Ramos (cell line): Measurements from ENCODE around the gene CCDC80.
"Not testable (repeated sequence)": the region's sequence is repeated elsewhere in the genome, so short reads cannot be mapped to it uniquely, and the experiment has no call there.

Source experiments
- in situ Hi-C: fragments of 300-500 bp; cut with MboI; formaldehyde crosslinking; loops from one replicate; pipeline ENCODE4 v1.14.3; 2022; ENCODE audit warnings: low sequenced_read_pairs; ENCODE audit not compliant: unreplicated experiment

CCDC80 gene

DNA sequence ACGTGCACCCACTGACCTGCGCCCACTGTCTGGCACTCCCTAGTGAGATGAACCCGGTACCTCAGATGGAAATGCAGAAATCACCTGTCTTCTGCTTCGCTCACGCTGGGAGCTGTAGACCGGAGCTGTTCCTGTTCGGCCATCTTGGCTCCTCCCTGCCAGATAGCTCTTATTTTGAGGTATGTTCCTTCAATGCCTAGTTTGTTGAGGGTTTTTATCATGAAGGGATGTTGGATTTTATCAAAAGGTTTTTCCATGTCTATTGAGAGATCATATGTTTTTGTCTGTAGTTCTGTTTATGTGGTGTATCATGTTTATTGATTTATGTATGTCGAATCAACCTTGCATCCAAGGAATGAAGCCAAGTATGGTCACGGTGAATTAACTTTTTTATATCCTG is 24.1 kb upstream of the CCDC80 start:
- in situ Hi-C loops = not testable (repeated sequence)

DNA sequence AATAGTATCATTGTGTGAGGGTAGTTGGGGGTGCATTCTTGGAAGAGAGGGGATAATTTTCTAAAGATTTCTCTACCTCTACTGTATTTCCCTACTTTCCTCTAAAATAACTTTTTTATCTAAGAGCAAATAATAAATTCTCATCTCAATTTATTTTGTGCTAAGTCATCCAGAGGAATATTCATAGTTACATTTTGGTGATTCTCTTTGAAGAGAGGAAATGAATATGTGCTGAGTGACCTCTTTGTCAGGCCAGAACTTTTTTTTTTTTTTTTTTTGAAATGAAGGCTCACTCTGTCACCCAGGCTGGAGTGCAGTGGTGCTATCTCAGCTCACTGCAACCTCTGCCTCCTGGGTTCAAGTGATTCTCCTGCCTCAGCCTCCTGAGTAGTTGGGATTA is 15.1 kb upstream of the CCDC80 start:
- in situ Hi-C loops = no loop called here

DNA sequence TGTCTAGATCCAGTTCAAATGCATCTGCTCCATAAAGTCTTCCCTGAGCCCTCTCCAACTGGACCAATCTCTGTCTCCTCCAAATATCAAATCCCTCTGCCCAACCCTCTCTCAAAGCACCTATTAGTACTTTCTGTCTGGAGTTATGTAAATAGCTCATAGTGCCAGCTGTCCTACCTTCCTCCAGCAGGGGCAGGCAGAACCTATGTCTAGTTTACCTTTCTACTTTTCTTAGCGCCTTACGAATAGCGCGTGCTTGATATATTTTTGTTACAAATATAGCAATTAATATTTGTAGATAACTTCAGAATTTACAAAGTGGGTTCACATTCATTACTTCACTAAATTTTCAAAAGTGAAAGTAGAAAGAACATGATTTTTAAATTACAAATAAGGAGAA is 14.0 kb upstream of the CCDC80 start:
- in situ Hi-C loops = no loop called here

DNA sequence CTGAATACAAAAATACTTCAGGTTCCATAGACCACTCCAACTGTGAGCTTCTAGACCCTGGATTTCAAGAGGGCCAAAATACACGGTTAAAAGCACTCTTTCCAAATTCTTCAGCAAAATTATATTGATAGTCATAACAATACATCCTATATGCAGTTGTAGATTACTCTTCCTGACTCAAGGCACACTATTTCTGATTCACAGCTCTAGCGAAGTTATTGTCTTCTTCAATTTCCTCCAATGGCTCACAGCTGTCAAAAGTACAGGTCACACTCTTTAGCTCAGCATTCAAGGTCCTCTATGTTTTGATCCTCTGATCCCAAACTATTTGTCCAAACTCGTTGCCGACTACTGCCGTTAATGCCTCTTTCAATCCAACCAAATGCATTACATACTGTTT is 13.5 kb upstream of the CCDC80 start:
- in situ Hi-C loops = no loop called here

DNA sequence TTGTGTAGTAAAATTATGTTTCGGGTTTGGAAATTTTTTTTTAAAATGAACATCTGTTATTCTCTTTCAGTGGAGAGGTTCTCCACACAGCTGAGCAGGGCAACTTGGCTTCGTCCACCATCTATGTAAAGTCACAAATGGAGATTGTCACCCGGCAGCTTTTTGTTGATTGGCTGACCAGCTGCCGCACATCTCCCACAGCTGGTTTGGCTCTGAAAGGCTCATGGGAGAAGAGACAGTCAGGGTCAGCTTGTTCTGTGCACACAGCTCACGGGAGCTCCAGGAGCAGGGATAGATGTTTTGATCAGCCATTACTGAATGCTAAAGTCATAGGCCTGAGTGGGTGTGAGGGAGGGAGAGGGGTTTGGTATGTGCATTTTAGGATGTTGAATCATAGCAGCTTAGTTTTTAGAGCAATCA is 12.9 kb upstream of the CCDC80 start:
- in situ Hi-C loops = no loop called here

DNA sequence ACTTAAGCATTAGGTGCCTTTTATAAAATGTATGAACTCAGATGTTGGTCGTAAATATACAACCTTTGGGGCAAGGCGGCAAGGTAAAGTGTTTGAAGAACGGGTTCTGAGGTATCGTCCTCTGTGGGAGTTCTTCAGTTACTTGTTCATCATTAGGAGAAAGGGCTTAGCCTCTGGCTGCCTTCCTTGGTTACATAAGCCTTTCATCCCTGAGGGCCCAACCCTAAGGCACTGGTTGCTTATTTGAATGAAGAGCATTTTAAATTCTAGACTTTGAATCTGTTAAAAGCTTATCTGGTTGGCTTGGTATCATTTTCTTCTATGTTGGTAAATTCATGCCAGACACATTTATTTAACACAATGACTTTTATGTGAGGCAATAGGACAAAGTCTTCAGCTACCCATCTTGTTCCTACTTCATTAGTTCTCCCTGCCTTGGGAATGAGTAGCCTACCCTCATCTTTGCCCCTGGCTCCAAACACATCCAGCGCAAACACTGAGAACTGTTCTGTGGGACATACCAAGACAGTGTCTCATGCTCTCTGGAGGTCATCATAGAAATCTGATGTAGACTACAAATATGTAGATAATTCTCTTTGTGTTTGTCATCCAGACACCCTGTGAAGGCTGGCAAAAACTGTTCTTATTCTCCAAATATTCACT is 12.4 kb upstream of the CCDC80 start:
- in situ Hi-C loops = no loop called here

DNA sequence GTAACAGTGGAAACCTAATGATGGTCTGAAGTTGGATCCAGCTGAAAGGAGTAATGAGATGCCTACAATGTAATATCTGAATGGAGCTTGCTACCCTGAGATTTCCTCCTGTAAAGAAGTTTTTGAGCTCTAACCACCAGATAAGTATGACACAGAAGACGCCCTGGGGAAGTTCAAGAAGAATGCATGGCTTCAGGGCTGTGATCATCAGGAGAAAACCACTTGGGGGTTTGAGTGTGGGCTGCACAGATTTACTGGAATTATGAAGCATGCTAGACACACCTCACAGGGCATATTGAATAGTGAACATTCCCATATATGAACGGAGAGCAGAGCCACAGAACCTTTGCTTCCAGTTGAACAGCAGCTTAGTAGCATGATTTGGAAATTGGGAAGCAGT is 10.6 kb upstream of the CCDC80 start:
- in situ Hi-C loops = no loop called here

DNA sequence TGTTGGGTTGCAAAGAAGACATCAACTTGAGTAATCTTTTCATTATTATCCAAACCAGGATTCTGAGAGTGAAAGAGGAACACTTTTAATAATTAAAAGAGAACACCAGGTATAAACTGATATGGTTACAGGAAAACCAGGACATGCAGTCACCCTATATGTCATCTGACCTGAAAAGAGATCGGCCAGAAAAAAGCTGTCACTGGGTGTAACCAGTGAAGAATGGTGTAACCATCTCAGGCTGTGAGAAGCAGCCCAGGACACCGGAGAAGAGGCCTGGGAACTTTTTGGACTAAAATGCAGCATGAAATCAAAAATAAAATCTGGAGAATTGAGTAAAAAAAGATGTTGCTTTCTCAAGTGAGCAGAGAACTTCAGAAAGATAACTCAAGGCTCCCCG is 10.1 kb upstream of the CCDC80 start:
- in situ Hi-C loops = no loop called here

DNA sequence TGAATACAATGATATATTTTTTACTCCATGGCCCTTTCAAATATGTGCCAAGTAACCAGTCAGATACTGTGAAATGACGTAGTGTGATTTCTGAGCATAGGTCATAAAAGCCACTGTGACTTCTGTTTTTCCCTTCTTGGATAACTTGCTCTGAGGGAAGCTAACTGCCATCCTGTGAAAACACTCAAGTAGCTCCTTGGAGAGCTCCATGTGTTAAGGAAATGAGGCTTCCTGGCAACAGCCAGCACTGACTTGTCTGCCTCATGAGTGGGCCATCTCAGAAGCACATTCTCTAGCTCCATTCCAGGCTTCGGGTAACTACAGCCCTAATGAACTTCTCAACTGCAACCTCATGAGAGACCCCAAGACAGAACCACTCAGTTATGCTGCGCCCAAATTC is 9.5 kb upstream of the CCDC80 start:
- in situ Hi-C loops = no loop called here

DNA sequence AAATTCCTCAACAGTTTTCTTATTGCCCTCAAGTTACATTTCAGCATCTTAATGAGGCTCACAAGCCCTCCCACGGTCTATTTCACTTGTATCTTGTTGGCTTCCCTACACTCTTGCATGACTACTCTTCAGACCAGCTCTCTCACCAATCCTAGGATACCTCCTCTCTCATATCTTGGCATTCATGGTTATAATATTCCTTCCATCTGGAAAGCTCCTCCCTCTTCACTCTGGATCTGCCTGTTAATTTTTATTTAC is 8.5 kb upstream of the CCDC80 start:
- in situ Hi-C loops = loop anchor here (25.0 kb wide), 1 partner anchor 638 kb away; no protein-coding TSS in a partner anchor

DNA sequence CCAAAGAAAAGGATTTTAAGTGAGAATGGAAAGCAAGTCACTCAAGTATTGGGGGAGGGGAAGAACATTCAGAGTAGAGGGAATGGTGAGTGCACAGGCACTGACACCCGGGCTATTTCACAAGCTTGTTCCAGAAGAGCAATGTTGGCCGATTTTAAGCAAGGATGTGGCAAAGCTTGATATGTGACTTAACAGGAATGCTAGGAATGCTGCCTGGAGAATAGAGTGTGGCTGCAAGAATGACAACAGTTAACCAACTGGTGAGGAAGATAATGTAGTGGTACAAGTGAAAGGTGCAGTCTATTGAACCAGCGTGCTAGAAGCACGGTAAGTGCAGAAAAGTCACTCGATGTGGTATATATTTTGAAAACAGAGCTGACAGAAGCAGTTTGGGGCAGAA is 6.2 kb upstream of the CCDC80 start:
- in situ Hi-C loops = loop anchor here (25.0 kb wide), 1 partner anchor 640 kb away; no protein-coding TSS in a partner anchor

DNA sequence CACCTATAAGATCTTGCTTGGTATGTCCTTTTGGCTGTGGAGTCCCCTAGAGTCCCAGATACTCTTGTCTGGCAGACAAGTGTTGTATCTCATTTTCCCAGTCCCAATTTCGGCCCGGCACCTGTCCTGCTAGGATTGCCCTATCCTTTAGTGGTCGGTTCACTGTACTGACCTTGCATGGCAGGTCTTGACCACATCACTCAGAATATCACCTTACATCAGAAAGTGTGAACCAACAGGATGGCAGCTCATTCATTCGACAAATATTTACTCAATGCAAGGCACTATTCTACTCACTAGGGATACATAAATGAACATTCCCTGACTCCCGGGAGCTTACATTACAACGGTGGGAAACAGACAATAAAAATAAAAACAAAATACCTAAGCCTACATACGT is 5.7 kb upstream of the CCDC80 start:
- in situ Hi-C loops = loop anchor here (25.0 kb wide), 1 partner anchor 641 kb away; no protein-coding TSS in a partner anchor

DNA sequence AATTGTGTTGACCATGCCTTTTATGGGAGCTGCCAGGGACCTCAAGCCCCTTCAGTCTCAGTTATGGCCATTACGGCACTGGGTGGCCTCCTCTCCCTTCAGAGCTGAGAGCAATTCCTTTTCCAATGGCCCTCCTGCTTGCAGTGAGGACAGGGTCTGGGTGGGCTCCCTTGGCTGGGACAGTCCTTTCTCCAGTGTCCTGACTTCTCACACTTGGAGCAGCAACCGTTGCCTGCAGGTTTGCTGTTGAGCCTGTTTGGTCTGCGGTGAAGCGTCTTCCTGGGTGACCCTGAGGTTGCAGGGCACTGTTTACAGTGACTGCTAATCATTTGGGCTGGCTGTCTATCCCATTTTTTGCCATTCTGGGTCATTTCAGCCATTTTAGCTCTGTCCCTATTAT is 3.5 kb upstream of the CCDC80 start:
- in situ Hi-C loops = loop anchor here (25.0 kb wide), 1 partner anchor 643 kb away; no protein-coding TSS in a partner anchor

DNA sequence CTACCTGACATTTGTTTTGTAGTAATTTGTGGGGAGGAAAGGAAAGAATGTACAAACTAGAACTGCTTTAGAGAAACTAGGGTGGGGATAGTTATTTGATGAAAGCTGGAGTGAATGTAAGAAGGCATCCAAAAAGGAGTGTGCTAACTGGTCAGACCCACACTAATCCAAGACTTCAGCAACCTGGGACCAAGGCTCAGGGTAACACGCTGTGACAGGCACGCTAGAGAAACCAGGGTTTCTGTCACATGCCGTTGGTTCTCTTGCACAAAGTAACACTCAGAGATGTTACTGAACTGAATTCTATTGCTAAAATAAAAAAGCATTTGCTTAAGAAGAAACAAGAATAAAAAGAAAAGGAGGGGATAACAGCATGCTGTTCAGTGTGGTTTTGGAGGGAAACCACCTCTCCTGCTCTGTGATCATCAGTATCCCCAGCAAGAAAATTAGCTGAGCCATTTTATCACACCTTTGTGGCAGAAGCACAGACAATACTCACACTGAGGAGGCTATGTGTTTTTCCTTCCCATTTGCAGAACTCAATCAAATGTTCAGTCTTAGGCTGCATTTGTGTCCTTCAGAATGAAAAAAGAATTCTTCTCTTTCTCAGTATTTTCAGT is 2.8 kb upstream of the CCDC80 start:
- in situ Hi-C loops = loop anchor here (25.0 kb wide), 1 partner anchor 644 kb away; no protein-coding TSS in a partner anchor

DNA sequence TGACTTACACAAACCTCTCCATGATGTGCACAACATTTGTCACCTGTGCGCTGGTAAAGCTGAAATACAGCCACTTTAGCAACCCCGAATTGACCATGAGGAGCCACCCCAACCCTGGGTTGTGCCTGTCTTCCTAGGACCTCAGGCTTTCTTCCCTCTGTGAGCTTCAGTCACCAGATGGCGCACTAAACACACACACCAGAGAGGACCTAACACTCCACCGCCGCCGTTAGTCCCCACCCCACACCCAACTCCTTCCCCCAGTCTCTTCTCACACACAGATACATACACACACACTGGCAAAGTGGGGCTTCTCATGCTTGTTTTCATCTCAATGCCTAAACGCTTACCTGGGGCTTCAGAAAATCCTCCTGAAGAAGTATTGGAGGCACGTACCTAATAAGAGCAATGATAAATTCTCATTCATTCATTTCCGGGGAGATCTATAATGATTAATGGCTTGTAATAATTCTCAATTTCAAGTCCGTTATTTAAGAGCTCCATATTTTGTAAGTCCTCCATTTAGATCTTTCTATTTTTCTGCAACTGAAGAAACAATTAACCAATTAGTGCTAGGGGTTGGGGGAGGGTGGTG is 2.1 kb upstream of the CCDC80 start:
- in situ Hi-C loops = loop anchor here (25.0 kb wide), 1 partner anchor 644 kb away; no protein-coding TSS in a partner anchor

DNA sequence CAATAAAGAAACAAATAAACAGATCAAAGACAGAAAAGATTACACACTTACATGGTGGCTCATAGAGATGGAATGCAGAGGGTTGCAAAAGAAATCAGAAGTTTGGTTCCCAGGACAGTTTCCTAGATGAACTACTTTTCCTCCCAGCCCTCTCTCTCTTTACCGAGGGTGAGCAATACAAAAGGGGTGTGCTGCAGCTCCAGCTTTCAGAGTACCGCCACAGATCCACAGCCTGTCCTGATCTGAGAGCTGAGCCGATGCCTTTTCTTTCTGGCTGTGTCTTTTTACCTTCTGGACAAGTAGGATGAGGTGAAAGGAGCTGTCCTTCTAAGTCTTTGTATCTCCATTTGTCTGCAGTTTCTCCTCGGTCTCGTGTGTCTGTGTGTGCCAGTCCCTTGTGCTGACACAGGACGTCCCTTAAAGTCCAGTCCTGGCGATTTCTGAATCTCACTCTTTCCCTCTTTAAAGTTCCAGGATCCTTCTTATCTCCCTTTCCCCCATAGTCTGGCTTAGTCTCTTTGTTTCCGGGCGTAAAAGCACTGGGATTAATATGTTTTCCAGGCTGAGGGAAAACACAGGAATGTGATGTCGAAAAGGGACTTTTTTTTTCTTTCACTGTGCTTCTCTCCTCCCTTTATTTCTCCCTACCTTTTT is 540 bp downstream of the CCDC80 start:
- in situ Hi-C loops = loop anchor here (25.0 kb wide), 1 partner anchor 647 kb away; no protein-coding TSS in a partner anchor

DNA sequence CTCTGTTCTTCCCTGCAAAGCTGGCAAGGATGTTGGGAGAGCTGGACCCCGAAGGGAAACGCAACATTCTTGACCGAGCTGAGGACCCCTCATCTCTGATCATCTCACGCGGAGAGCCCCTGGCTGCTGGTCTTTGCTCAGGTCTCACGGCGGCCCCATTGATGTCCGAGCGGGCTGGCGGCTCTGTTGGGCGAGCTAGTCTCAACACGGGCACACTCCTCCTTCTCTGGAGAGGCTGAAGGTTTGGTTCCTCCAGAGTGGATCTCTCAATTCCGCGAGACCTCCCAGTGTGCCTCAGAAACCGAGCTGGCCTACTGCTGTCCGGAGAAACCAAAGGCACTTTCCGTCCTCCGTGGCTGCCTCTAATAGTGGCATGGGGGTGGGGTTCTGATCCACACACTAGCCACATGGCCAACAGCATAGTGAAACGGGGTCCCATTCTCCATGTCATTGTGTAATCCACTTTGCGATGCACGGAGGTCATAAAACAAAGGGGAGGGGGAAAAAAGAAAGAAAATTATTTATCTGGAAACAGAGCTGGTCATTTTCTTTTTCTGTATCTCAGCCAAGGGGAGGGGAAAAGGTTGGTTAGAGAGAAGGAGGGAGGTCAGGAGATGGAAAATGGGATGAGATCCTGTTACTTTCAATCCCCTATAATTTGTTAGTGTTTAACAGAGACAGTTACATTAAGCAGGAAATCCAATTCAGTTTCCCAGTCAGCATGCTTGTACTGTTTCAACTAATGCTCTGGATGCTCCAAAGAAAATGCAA is 1.3 kb downstream of the CCDC80 start:
- in situ Hi-C loops = loop anchor here (25.0 kb wide), 1 partner anchor 648 kb away; no protein-coding TSS in a partner anchor

DNA sequence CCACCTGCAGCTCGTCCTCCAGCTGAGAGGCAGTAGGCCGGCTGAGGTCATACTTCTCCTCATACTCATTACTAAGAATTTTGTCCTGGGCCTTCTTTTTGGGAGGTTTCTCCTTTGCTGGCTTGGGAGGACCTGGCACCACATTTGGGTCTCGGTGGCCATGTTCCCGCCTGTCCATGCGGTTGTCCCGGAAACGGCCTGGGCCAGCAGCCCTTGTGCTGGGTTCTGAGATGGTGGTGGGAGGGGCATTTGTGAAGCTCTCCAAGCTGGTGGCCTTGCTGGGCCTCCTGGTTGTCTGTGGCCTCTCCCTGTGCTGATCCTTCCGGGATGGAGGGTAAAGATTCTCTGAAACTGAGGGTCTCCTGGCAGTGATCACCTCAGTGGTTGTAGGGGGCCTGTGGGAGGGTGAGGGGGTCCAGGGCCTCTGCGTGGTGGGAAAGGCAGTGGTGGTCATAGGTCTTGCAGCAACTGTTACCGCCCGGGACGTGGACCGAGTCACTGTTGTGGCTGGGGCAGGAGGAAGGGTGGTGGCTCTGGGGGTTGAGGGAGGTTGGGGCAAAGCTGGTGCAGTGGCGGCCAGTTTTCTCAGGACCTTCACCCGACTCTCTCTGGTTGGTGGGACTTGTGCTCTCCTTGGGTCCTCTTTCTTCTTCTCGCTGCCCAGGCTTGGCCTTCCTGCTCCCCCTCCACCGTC is 2.5 kb downstream of the CCDC80 start:
- in situ Hi-C loops = loop anchor here (25.0 kb wide), 1 partner anchor 649 kb away; no protein-coding TSS in a partner anchor

DNA sequence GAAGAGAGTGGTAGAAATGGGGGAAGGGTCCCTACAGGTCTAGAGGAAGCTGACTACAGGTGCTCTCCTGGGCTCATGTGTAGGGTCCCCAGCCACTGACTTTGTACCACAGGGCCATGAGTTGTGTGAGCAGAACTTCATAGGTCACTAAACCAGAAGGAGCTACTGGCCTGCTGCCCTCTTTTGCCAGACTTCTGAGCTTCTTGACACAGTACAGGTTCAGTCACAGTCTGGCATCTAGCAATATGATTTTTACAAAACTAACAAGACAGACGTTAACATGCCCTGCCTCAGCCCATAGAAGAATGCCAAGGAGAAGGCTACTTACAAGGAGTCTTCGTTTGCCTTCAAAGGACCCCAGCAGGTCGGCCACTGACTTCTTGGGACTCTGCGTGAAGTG is 3.2 kb downstream of the CCDC80 start:
- in situ Hi-C loops = loop anchor here (25.0 kb wide), 1 partner anchor 650 kb away; no protein-coding TSS in a partner anchor

DNA sequence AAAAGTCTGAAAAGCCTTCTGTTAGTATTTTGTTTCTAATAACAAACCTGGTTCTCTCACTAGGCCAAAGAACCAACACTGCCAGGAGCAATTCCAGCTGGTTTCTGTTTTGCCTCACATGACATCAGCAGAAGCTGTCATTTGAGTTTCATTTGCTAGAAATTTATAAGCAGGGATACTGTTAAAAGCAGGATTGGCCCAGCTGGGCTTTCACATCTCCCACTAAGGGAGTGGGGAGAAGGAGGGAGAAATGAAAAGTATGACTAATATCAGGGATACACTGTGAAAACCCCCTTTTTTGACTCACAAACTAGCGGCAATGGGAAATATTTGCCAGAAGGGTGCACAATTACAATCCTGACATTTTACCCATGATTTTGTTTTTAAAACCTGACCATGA is 5.3 kb downstream of the CCDC80 start:
- in situ Hi-C loops = loop anchor here (25.0 kb wide), 1 partner anchor 652 kb away; no protein-coding TSS in a partner anchor
